ENCODE results near the gene PGLYRP1.

DNA sequence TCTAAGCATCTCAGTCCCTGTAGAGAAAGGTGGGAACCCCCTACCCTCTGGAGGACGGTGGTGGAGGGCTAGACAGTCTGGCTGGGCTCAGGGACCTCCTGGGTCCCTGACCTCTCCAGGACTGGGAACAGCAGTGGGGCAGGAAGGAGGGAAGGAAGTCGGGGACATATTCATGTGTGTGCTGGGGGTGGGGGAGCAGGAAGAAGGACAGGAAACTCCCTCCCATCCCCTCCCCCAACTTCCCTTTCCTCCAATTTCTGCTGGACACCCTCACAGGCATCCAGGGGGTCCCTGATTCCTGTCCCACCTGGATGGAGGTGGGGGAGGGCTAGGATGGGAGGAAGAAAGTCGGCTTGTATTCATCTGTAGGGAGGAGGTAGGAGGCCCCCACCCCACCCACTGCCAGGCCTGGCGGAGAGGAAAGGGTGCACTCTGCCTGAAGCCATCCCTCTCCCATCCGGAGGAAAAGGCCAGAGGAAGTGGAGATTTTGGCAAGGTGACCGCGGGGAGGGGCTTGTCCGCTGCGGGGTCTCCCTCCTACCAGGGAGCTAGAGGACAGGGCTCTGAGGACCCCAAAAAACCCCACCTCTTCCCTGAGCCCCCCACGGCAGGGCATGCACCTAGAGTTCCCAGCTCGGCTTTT, 51.5 kb downstream of the PGLYRP1 start:
- TF ChIP-seq, protein P1, sequence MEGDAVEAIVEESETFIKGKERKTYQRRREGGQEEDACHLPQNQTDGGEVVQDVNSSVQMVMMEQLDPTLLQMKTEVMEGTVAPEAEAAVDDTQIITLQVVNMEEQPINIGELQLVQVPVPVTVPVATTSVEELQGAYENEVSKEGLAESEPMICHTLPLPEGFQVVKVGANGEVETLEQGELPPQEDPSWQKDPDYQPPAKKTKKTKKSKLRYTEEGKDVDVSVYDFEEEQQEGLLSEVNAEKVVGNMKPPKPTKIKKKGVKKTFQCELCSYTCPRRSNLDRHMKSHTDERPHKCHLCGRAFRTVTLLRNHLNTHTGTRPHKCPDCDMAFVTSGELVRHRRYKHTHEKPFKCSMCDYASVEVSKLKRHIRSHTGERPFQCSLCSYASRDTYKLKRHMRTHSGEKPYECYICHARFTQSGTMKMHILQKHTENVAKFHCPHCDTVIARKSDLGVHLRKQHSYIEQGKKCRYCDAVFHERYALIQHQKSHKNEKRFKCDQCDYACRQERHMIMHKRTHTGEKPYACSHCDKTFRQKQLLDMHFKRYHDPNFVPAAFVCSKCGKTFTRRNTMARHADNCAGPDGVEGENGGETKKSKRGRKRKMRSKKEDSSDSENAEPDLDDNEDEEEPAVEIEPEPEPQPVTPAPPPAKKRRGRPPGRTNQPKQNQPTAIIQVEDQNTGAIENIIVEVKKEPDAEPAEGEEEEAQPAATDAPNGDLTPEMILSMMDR (IDR thresholded peaks at IDR 0.05): no peak
- no peak for TF ChIP-seq POLR2A (IDR thresholded peaks at IDR 0.05)
- TF ChIP-seq POLR2AphosphoS5 (IDR thresholded peaks at IDR 0.05): no peak
- no peak for TF ChIP-seq EP300 (IDR thresholded peaks at IDR 0.05; ENCODE audit: low read depth)

Data from transverse colon (tissue), 4 donors.